GM18511 (cell line): Measurements from ENCODE around the gene DOK5.
"Not testable (repeated sequence)": the region's sequence is repeated elsewhere in the genome, so short reads cannot be mapped to it uniquely, and the experiment has no call there.

Source experiments
- ATAC-seq: cut with Tn5 transposase; IDR thresholded peaks from one replicate; pipeline ENCODE4 v1.9.1; 2021; ENCODE audit warnings: mild to moderate bottlenecking, moderate library complexity; ENCODE audit not compliant: unreplicated experiment

Gene DOK5

GRCh38 chr20:54475334-54476168 is at the start of gene DOK5:
DOK5 (plus strand) TSS chr20:54475593; CDS start chr20:54475947, 354 bp downstream.
- no peak for ATAC-seq

DNA sequence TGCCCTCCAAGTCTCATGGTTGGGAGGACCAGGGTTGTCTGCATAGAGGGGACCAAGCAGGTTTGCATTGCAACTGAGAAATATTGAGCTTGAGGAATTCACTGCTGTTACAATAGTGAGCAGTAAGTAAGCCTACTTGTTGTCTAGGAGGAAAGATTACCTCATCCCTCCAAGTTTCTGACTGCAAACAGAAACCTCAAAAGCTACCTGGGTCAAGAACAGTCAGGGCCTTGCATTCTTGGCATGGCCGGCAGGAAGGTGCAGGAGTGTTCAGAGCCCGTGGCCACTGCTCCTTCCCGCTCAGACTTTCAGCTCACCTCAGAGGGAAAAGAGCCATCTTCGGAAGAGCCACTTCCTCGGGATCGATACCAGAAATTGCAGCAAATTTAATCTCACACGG is 46.0 kb upstream of the DOK5 start:
- ATAC-seq: no peak

DNA sequence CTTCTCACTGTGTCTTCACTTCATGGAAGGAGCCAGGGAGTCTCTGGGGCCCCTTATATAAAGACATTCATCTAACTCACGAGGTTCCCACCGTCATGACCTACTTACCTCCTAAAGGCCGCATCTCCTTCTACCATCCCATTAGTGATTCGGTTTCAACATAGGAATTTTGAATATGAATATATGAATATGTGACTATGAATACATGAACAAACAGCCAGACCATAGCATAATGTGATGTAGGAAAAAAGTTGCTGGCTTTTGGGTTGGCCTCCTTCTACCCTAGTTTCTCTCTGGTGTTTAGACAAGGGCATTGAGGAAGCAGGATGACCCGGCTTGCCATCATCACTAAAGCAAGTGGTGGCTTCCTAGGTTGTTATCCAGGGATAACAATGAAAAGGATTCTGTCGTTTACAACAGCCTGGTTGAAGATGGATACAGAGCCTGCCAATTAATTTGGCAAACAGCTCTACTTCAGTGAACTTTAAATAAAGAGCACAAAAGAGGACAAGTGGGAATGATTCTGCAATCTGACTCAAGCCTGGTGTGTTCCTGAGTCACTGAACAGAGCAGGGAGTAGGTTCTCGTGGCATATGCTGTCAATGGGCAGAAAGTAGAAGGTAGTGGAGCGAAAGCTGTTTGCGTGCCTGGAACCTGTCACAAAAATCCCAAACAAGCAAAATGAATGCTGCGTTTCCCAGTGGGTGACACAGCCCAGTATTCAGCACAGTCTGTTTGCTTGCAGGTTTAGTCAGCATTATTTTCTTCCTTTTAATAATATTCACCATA is 44.0 kb upstream of the DOK5 start:
- no peak for ATAC-seq

DNA sequence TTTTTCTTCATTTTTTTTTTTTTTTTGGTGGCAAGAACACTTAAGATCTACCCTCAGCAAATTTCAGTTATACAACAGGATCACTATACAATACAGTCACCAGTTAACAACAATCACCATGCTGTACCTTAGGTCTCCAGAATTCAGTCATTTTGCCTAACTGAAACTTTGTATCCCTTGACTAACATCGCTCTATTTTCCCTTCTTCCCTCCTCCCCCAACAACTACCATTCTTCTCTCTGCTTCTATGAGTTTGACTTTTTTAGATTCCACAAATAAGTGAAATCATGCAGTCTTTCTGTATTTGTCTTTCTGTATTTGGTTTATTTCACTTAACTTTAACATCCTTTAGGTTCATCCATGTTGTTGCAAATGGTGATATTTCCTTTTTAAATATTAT is 42.4 kb upstream of the DOK5 start:
- no peak for ATAC-seq

GRCh38 chr20:54433636-54434035 is 41.8 kb upstream of the DOK5 start:
- ATAC-seq: no peak

- ATAC-seq: no peak
Observed at GRCh38 chr20:54434196-54434595, 41.2 kb upstream of the DOK5 start.

DNA sequence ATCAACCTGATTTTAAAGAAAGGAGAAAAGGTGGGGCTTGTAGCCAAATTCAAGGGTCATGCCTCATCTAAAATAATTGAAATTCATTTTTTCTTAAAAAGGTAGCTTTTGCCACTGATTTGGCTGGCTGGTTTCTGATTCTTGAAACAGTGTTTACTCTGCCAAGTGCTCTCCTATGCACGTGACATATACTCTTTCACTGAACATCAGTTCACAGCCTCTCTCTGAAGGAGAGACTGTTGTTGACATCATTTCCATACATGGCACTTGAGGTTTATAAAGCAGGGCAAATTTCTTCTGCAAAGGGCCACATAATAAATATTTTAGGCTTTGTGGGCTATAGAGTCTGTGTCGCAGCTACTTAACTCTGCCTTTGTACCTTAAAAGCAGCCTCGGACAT is 40.4 kb upstream of the DOK5 start:
- no peak for ATAC-seq

DNA sequence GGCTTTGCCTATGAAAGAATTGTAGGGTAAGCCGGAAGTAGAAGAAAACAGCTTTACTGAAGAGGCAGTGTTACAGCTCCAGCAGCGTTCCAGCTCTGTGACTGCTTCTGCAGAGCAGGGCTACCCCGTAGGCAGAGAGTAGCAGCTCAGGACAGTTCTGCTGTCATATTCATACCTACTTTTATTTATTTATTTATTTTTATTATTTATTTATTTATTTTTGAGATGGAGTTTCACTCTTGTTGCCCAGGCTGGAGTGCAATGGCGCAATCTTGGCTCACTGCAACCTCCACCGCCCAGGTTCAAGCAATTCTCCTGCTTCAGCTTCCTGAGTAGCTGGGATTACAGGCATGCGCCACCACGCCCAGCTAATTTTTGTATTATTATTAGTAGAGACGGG is 39.0 kb upstream of the DOK5 start:
- not testable (repeated sequence) for ATAC-seq

GRCh38 chr20:54438166-54438565 is 37.2 kb upstream of the DOK5 start:
- no peak for ATAC-seq

DNA sequence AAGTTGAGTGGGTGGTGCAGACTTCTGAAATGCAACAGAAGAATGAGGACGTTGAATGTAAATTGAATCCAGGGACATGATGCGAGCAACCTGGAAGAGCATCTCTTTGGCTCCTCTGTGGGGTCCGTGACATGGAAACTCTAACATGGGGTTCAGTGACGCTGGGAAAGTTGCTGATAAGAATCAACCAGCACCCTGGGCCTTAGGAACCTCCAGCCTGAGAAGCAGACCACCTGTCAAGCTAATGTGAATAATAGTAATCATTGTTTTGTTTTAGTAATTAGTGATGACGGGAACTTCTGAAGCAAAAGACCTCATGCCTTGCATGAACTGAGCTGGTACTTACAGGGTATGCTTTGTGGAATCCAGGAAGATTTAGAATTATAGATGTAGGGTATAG is 25.2 kb upstream of the DOK5 start:
- no peak for ATAC-seq

GRCh38 chr20:54451171-54451570 is 24.2 kb upstream of the DOK5 start:
- no peak for ATAC-seq

DNA sequence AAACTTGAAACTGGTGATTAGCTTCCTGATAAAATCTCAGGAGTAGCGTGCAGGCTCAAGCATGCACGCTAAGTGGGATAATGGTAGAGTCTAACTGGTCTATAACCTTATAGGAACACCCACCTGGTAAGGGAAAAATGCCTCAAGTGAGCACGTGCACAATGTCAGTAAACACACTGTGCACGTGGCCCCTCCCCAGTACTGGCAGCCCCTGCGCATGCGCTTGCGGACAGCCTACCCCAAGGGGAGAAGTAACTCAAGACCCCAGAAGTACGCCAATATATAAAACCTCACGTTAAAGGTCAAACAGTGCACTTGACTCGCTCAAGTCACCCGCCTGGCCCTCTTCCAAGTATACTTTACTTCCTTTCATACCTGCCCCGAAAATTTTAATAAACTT is 23.1 kb upstream of the DOK5 start:
- ATAC-seq: no peak

DNA sequence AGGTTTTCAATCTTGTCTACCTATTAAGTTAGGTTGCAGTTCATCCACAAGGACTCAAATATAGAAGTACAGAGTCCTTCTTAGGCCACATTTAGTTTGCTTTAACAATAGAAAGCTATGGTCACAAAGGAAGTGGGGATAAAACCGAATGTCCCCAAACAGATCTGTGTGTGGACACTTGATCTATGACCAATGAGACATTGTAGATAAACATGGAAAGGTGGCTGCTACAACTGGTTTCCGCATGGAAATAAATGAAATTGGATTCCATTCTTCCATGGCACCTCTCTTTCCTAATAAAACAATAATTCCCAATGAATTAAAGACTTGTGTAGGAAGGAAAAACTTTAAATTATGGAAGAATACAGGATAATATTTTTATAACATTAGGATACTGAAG is 20.4 kb upstream of the DOK5 start:
- ATAC-seq: no peak

GRCh38 chr20:54456423-54456822 is 19.0 kb upstream of the DOK5 start:
- ATAC-seq: no peak

GRCh38 chr20:54456961-54457360 is 18.4 kb upstream of the DOK5 start:
- no peak for ATAC-seq

DNA sequence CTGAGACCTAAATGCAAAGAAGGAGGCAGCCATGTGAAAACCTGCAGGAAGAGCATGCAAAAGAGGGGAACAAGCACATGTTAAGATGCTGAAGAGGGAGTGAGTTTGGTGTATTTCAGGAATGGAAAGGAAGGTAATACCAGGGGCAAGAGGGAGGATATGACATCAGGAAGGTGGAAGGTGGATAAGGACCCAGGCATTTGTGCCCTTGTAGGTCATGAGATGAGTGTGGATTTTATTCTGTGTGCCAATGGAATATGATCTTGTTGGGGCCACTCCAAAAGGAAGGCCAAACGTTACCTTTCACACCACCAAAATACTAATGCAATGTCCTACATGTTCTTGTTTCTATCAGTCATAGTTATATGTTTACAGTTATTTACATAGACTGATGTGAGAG is 17.2 kb upstream of the DOK5 start:
- ATAC-seq: no peak

DNA sequence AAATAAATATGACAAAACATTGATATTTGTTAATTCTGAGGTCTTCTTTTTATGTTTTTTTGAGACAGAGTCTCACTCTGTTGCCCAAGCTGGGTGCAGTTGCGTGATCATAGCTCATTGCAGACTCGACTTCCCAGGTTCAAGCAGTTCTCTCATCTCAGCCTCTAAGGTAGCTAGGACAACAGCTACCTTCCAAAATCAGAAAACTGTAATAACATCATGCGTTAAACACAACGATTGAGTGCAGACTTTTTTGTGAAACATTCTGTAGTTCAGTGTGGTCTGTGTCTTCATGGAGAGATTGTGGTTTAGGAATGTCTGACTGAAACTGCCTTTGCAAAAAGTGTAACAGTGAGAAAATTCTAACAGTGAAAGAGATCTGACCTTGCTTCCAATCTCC is 16.1 kb upstream of the DOK5 start:
- no peak for ATAC-seq

- no peak for ATAC-seq
Observed at GRCh38 chr20:54464003-54464402, 11.4 kb upstream of the DOK5 start.

DNA sequence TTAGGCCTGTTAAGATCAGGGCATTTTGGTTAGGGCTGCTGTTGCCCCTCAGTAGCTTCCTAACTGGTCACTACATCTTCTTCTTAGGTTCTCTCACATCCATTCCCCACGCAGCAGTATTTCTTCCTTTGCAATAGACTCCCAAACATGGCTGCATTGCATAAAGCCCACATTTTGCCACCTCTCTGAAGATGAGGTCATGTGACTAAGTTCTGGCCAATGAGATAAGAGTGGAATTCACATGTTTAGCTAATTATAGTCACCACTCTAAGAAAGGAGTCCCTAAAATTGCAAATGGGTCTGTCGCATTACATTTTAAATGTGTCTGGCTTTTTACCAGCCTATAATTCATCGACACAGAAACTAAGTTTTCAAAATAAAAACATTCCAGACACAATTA is 9.3 kb upstream of the DOK5 start:
- ATAC-seq: no peak

- ATAC-seq: no peak
Observed at GRCh38 chr20:54467622-54468021, 7.8 kb upstream of the DOK5 start.

DNA sequence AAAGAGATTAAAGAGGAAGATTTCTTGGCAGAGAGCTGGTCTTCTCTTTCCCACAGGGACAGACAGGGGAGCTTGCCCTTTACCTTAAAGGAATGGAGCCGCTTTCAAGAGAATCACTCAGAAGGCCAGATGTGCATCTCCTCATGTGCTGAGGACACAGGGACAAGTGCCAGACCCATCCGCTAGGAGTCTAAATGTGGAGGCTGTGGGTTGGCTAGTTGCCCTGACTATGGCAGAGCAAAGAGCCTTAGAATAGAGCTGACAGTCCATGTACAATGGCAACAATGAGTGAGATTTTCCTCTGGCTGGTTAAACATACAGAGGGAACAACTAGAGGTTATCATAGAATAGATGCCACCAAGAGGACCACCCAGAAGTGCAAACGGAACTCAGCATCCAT is 7.3 kb upstream of the DOK5 start:
- no peak for ATAC-seq

GRCh38 chr20:54469293-54469692 is 6.1 kb upstream of the DOK5 start:
- no peak for ATAC-seq
